CD14-positive monocyte (primary cell): ENCODE results near the gene NCKAP1. TPM values are rescaled to one million over a fixed set of nuclear protein-coding genes. Genes with fewer than 3 reads are reported as not detected.

Experiments
- DNase-seq, 3 donors: peaks; one replicate each; pipeline ENCODE4 v3.0.0-alpha.2; 2011 to 2022
- H2AFZ ChIP-seq: 2 replicates; pipeline ENCODE4 v1.6.0; 2012; ENCODE audit warnings: mild to moderate bottlenecking, low read depth, low read length, inconsistent platforms; ENCODE audit not compliant: insufficient read depth, poor library complexity, severe bottlenecking
- H3K27ac ChIP-seq, 2 donors: 1 replicate in 1 of 2; 2 replicates in 1 of 2; pipeline ENCODE4 v1.5.1; 2012 to 2013; ENCODE audit warnings: low read length in 2 of 2, control low read depth in 1 of 2, inconsistent platforms in 1 of 2, low read depth in 1 of 2, mild to moderate bottlenecking in 1 of 2
- H3K27me3 ChIP-seq, 2 donors: one replicate each; pipeline versions ENCODE4 v1.6.0 to v1.6.1; 2011 to 2013; ENCODE audit warnings: low read length in 2 of 2; ENCODE audit not compliant: control insufficient read depth in 2 of 2, insufficient read depth in 2 of 2
- H3K36me3 ChIP-seq, 2 donors: replicated peaks in 1 of 2; 1 replicate in 1 of 2; 2 replicates in 1 of 2; pipeline versions ENCODE4 v1.5.1 to v1.6.1; 2012 to 2013; ENCODE audit warnings: low read length in 2 of 2, control low read depth in 1 of 2, inconsistent platforms in 1 of 2, mild to moderate bottlenecking in 1 of 2; ENCODE audit not compliant: insufficient read depth in 2 of 2, control insufficient read depth in 1 of 2
- H3K4me1 ChIP-seq, 2 donors: 1 replicate in 1 of 2; 2 replicates in 1 of 2; pipeline versions ENCODE4 v1.5.1 to v1.6.1; 2012 to 2013; ENCODE audit warnings: low read length in 2 of 2, control low read depth in 1 of 2, inconsistent platforms in 1 of 2, mild to moderate bottlenecking in 1 of 2, moderate library complexity in 1 of 2; ENCODE audit not compliant: insufficient read depth in 2 of 2, control insufficient read depth in 1 of 2
- H3K4me2 ChIP-seq: replicated peaks from 2 replicates; pipeline ENCODE3; 2012; ENCODE audit warnings: low read length, moderate library complexity, mild to moderate bottlenecking; ENCODE audit not compliant: poor library complexity, severe bottlenecking; ENCODE audit errors: extremely low read depth
- H3K4me3 ChIP-seq, 3 experiments: fragments of 200-600 bp in 1 of 3; sonication (generic) in 1 of 3; replicated peaks in 1 of 3; 1 replicate in 2 of 3; 2 replicates in 1 of 3; pipeline ENCODE4 v1.5.1; 2011 to 2013; ENCODE audit warnings: low read length in 3 of 3, mild to moderate bottlenecking in 3 of 3, control low read depth in 2 of 3, low read depth in 2 of 3, inconsistent platforms in 1 of 3, moderate library complexity in 1 of 3
- H3K79me2 ChIP-seq: 2 replicates; pipeline ENCODE4 v1.6.0; 2012; ENCODE audit warnings: mild to moderate bottlenecking, control low read depth, inconsistent platforms, low read length, moderate library complexity; ENCODE audit not compliant: insufficient read depth
- H3K9ac ChIP-seq: 2 replicates; pipeline ENCODE4 v1.6.0; 2017; ENCODE audit warnings: low read length, mild to moderate bottlenecking; ENCODE audit not compliant: insufficient read depth, poor library complexity, severe bottlenecking
- H3K9me3 ChIP-seq, 2 donors: replicated peaks in 1 of 2; 1 replicate in 1 of 2; 2 replicates in 1 of 2; pipeline versions ENCODE4 v1.5.1 to v1.6.1; 2012 to 2013; ENCODE audit warnings: low read length in 2 of 2, control low read depth in 1 of 2; ENCODE audit not compliant: control insufficient read depth in 1 of 2, insufficient read depth in 1 of 2
- H4K20me1 ChIP-seq: 2 replicates; pipeline ENCODE4 v1.6.0; 2012; ENCODE audit warnings: mild to moderate bottlenecking, low read length, control low read depth, moderate library complexity; ENCODE audit not compliant: insufficient read depth
- H3K27ac Mint-ChIP-seq, 7 donors: one replicate each; pipeline ENCODE4 v1.8.0; 2020; ENCODE audit warnings: mild to moderate bottlenecking in 7 of 7, mixed read lengths in 7 of 7, moderate library complexity in 6 of 7, inconsistent platforms in 2 of 7
- H3K27me3 Mint-ChIP-seq, 3 donors: one replicate each; pipeline ENCODE4 v1.8.0; 2021 to 2022; ENCODE audit warnings: low read depth in 3 of 3, mild to moderate bottlenecking in 3 of 3, mixed read lengths in 3 of 3, moderate library complexity in 3 of 3, inconsistent platforms in 1 of 3
- H3K36me3 Mint-ChIP-seq, 2 donors: one replicate each; pipeline ENCODE4 v1.8.0; 2020; ENCODE audit warnings: mixed read lengths in 2 of 2, inconsistent platforms in 1 of 2, mild to moderate bottlenecking in 1 of 2
- H3K4me1 Mint-ChIP-seq: one replicate; pipeline ENCODE4 v1.8.0; 2020; ENCODE audit warnings: mild to moderate bottlenecking, mixed read lengths
- H3K4me3 Mint-ChIP-seq, 2 donors: one replicate each; pipeline ENCODE4 v1.8.0; 2020; ENCODE audit warnings: mild to moderate bottlenecking in 2 of 2, mixed read lengths in 2 of 2, moderate library complexity in 1 of 2
- H3K9me3 Mint-ChIP-seq, 7 donors: one replicate each; pipeline ENCODE4 v1.8.0; 2020 to 2022; ENCODE audit warnings: mixed read lengths in 7 of 7, mild to moderate bottlenecking in 6 of 7, moderate library complexity in 6 of 7, inconsistent platforms in 2 of 7
- CTCF ChIP-seq: fragments of 200-600 bp; IDR thresholded peaks from one replicate; pipeline ENCODE4 v1.8.0; 2022; ENCODE audit warnings: antibody characterized with exemption, mild to moderate bottlenecking
- WGBS: methylation state at CpG from one replicate; pipeline ENCODE4 v1.1.5; 2013; ENCODE audit warnings: missing lambda C conversion rate; ENCODE audit not compliant: insufficient coverage; 5-methylcytosine and 5-hydroxymethylcytosine counted together
- intact Hi-C, 2 donors: fragments of 100-400 bp; cut with micrococcal nuclease; formaldehyde crosslinking; loops; one replicate each; pipeline versions ENCODE4 v1.15.0 to v1.15.1; 2023
- polyA plus RNA-seq, 3 donors: library from polyadenylated mRNA; depleted of rRNA in 1 of 3; unstranded in 2 of 3; stranded (reverse) in 1 of 3; fragments of 300-500 nt in 2 of 3; fragments of >200 nt in 1 of 3; fragmentation: Illumina TruSeq in 2 of 3; gene quantifications; 1 replicate in 2 of 3; 2 replicates in 1 of 3; pipeline ENCODE4 v1.2.3, GENCODE V29; 2012 to 2021

NCKAP1 gene
- polyA plus RNA-seq, 3 donors, result 0.01 TPM; not detected in 2

GRCh38 chr2:183034806-183035205 is 3.5 kb downstream of the NCKAP1 start:
- H3K27me3 Mint-ChIP-seq, result peaks cover 79 to 93% (median 92%) of the 10 kb centered on the region in 3 donors
- no peak overlapping the region for H3K4me2 ChIP-seq
- H3K36me3 Mint-ChIP-seq, result peaks cover 5 to 8% of the 10 kb centered on the region in 2 donors
- no peak overlapping the region for H3K27ac ChIP-seq
- no CpG with 5 or more reads among the region's 1 CpG for WGBS
- no peak overlapping the region for H3K27ac Mint-ChIP-seq
- peaks cover 90 to 92% of the 10 kb centered on the region in 2 donors for H3K27me3 ChIP-seq
- H3K9ac ChIP-seq, result no peak overlapping the region
- no peak overlapping the region for H2AFZ ChIP-seq
- no peak for DNase-seq
- peaks cover 5% of the 10 kb centered on the region for H4K20me1 ChIP-seq
- no peak for TF ChIP-seq CTCF
- intact Hi-C loops, result no loop called here
- H3K9me3 ChIP-seq, result peaks cover 0 to 42% of the 10 kb centered on the region in 2 donors
- H3K4me1 Mint-ChIP-seq, result peaks cover 28% of the 10 kb centered on the region
- H3K9me3 Mint-ChIP-seq, result peaks cover 0 to 19% (median 18%) of the 10 kb centered on the region in 7 donors
- peak overlapping the region in 1 of 2 donors; percentile 80 for H3K4me3 Mint-ChIP-seq
- H3K79me2 ChIP-seq, result no peaks in the 10 kb centered on the region
- no peak overlapping the region for H3K4me3 ChIP-seq
- H3K36me3 ChIP-seq, result no peaks in the 10 kb centered on the region
- peaks cover 10 to 24% of the 10 kb centered on the region in 2 donors for H3K4me1 ChIP-seq

- Mint-ChIP-seq H3K4me3 (peak overlapping the region in 1 of 2 donors; percentile 80), H3K36me3 (peaks cover 5% of the 10 kb centered on the region in 2 donors), H3K4me1 (peaks cover 26% of the 10 kb centered on the region), H3K9me3 (peaks cover 0 to 18% (median 15%) of the 10 kb centered on the region in 7 donors), H3K27ac (no peak overlapping the region), H3K27me3 (peaks cover 79 to 98% (median 93%) of the 10 kb centered on the region in 3 donors)
- Histone ChIP-seq H3K4me3 (no peak overlapping the region), H3K4me2 (no peak overlapping the region), H3K27me3 (peaks cover 90 to 92% of the 10 kb centered on the region in 2 donors), H3K27ac (no peak overlapping the region), H3K9me3 (peaks cover 0 to 40% of the 10 kb centered on the region in 2 donors), H2AFZ (no peak overlapping the region), H3K9ac (no peak overlapping the region), H4K20me1 (peaks cover 5% of the 10 kb centered on the region), H3K36me3 (no peaks in the 10 kb centered on the region), H3K79me2 (no peaks in the 10 kb centered on the region), H3K4me1 (peaks cover 10 to 24% of the 10 kb centered on the region in 2 donors)
- TF ChIP-seq CTCF, result no peak
- 100% methylated on average over 1 of the region's 1 CpG for WGBS
- intact Hi-C loops, result no loop called here
- DNase-seq, result no peak
These were observed 4.3 kb downstream of the NCKAP1 start for GRCh38 chr2:183033951-183034350.
